GM19438 (cell line): ENCODE results near the gene VAV1.
"Not testable (repeated sequence)": the region's sequence is repeated elsewhere in the genome, so short reads cannot be mapped to it uniquely, and the experiment has no call there.

ENCODE experiments used
- ATAC-seq: cut with Tn5 transposase; IDR thresholded peaks from one replicate; pipeline ENCODE4 v1.9.1; 2021; ENCODE audit warnings: low read depth; ENCODE audit not compliant: unreplicated experiment

VAV1 gene

GRCh38 chr19:6838062-6838655 is 65.7 kb downstream of the VAV1 start:
- ATAC-seq, result no peak

DNA sequence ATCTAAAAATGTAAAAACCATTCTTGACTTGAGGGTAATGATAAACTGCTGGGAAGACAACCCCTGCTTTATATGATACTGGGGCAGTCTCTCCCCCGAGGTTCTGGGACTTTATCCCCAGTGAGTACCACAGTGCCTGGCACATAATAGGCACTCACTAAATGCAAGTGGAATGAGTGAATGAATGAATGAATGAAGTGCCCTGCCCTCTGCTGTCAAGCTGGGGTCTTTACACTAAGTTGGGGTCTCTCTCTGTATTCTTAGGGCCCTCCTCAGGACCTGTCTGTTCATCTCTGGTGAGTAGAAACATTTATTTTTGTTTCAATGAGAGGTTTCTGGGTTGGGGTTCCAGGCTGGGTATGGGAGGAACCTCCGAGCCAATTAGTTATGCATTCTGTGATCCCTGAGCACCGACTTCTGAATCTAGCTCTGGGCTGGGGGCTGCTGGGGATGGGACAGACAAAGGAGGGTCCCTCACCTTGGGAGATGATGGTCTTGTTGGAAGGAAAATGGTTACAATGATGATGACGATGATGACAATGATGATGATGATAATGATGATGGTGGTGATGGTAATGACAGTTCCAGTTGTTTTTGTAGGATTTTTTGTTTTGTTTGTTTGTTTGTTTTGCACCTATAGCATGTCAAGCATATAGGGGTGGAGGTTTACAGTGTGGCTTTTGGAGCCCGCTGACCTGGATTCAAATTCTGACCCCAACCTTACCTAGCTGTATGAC is 70.5 kb downstream of the VAV1 start:
- ATAC-seq, result no peak

GRCh38 chr19:6847828-6848200 is 75.3 kb downstream of the VAV1 start:
- ATAC-seq, result no peak

DNA sequence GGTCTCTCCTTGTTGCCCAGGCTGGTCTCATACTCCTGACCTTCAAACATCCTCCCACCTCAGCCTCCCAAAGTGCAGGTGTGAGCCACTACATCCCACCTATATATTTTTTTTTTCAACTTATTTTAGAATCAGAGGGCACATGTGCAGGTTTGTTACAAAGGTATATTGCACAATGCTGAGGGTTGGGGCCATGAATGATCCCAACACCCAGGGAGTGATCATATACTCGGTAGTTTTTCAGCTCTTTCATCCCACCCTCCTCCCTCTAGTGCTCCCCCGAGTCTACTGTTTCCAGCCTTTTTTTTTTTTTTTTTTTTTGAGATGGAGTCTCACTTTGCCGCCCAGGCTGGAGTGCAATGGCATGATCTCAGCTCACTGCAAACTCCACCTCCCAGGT is 76.5 kb downstream of the VAV1 start:
- ATAC-seq, result no peak

DNA sequence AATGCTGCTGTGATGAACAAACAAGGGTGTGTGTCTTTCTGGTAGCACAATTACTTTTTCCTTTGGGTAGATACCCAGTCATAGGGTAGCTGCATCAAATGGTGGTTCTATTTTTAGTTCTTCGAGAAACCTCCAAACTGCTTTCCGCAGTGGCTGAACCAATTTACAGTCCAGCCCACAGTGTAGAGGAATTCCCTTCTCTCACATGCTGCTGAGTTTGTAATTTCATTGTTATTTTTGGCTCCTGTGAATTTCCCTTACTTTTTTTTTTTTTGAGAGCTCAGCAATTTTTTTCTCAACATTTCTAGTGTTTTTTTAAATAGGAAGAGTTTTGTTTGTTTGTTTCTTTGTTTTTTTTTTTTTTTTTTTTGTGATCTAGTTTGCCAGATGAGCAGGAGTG is 77.4 kb downstream of the VAV1 start:
- no peak for ATAC-seq

GRCh38 chr19:6851359-6851758 is 78.9 kb downstream of the VAV1 start:
- ATAC-seq, result no peak

DNA sequence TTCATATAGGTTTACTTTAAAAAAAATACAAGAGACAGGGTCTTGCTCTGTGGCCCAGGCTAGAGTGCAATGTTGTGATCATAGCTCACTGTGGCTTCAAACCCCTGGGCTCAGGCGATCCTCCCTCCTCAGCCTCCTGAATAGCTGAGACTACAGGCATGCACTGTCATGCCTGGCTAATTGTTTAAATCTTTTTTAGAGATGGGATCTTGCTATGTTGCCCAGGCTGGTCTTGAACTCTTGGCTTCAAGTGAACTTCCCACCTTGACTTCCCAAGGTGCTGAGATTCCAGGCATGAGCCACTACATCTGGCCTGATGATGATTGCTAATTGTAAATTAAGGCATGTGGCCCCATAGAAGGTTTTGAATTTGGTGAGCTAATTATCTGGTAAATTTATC is 79.5 kb downstream of the VAV1 start:
- no peak for ATAC-seq

- ATAC-seq, result no peak
These were observed 81.4 kb downstream of the VAV1 start for GRCh38 chr19:6853868-6854267.

DNA sequence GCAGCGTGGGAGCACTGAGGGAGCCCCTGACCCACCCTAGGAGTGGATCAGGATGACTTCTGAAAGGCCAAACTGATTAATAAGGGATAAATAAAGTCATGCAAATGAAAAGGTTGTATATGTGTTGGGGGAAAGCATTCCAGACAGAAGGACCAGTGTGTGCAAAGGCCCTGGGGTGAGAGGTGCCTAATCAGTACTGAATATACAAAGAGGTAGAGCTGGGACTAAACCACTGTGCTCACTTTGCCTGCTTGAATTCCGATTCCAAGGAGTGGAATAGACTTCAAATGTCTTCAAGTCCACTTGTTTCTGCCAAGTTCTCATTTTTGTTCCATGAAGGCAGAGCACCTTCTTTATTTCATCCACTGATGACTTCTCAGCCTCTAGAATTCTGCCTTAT is 82.2 kb downstream of the VAV1 start:
- ATAC-seq, result no peak

DNA sequence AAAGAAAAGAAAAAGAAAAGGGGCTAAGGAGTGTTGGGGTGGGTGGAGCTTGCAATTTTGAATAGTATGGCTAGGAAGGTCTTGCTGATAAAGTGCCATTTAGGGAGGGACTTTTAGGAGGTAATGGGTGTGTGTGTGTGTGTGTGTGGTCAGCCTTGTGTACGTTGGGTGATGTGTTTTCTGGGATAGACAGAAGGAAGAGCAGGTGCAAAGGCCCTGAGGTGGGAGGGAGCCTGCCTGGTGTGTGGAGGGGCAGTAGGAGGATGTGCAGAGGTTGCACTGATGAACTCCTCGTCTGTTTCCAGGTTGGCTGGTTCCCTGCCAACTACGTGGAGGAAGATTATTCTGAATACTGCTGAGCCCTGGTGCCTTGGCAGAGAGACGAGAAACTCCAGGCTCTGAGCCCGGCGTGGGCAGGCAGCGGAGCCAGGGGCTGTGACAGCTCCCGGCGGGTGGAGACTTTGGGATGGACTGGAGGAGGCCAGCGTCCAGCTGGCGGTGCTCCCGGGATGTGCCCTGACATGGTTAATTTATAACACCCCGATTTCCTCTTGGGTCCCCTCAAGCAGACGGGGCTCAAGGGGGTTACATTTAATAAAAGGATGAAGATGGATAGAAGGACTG is 84.4 kb downstream of the VAV1 start:
- ATAC-seq, result no peak

DNA sequence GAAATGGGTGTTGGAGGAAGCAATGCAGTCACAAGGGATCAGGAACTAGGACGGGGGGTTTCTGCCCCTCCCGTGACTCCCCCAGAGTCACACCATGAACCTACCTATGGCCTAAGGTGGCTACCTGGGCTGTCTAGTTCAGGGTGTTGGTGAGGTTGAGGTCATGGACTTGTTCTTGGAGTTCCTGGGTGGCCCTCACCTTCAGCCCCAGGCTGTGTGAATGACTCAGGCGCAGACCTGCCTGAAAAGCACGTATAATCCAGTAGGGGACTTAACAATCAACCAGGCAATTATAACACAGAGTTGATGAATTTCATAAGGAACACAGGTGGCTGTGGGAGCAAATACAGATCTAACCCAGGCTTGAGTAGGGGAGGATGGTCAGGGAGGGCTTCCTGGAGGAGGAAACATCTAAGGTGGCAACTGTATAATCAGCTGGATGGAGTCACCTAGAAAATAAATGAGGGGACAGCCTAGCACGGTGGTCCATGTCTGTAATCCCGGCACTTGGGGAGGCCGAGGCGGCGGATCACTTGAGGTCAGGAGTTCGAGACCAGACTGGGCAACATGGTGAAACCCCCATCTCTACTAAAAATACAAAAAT is 89.3 kb downstream of the VAV1 start:
- no peak for ATAC-seq

DNA sequence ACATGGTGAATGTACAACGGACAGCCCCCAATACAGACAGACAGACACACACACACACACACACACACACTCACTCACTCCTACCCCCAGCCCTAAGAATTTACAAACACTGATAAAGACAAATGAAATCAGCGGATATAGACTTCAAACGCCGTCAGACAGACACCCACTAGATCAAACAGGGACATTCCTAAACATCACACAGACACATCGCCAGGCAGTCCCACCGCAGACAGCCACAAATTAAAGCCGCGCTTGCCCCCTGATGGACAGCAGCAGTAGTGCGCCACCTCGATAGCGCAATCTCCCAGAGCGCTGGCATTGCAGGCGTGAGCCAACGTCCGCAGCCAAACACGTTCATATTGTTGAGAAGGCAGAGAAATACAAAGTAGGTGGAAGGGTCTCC is 90.2 kb downstream of the VAV1 start:
- peak; percentile 54 for ATAC-seq

DNA sequence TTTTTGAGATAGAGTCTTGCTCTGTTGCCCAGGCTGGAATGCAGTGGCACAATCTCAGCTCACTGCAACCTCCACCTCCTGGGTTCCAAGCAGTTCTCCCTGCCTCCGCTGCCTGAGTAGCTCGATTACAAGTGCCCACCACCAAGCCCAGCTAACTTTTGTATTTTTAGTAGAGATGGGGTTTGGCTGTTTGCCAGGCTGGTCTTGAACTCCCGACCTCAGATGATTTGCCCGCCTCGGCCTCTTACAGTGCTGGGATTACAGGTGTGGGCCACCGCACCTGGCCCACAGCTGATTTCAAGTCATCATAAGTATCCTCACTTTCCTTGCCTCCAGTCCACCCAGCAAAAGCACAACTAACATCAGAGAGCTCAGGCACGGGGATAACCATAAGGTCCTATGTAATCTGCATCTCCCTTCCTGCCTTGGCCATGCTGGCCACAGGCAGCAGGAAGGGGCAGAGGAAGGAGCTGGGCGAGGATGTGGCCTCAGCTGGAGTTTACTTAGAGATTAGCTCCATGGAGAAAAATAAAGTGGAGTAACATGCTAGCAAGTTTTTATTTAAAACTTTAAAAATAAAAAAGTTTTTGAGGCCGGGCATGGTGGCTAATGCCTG is 91.9 kb downstream of the VAV1 start:
- ATAC-seq, result no peak

- ATAC-seq, result no peak
These were observed 93.3 kb downstream of the VAV1 start for GRCh38 chr19:6865849-6866248.

- no peak for ATAC-seq
These were observed 94.2 kb downstream of the VAV1 start for GRCh38 chr19:6866741-6867151.

GRCh38 chr19:6868351-6868750 is 95.8 kb downstream of the VAV1 start:
- ATAC-seq, result no peak

- ATAC-seq, result not testable (repeated sequence)
These were observed 96.8 kb downstream of the VAV1 start for GRCh38 chr19:6869151-6869882.

- no peak for ATAC-seq
These were observed 101.4 kb downstream of the VAV1 start for GRCh38 chr19:6873708-6874431.

DNA sequence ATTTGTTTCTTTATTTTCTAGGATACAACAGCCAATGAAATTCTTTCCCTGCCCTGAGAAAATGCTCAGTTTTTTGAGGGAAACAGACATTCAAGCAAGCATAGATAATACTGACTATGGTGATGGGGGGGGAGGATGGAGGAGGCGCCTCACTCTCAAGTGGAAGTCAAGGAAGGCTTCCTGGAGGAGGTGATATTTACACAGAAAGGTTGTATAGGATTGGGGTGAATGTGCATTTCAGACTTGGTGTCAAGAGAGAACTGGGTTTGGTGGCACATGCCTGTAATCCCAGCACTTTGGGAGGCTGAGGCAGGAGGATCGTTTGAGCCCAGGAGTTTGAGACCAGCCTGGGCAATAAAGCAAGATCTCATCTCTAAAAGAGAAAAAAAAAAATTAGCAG is 102.7 kb downstream of the VAV1 start:
- no peak for ATAC-seq

DNA sequence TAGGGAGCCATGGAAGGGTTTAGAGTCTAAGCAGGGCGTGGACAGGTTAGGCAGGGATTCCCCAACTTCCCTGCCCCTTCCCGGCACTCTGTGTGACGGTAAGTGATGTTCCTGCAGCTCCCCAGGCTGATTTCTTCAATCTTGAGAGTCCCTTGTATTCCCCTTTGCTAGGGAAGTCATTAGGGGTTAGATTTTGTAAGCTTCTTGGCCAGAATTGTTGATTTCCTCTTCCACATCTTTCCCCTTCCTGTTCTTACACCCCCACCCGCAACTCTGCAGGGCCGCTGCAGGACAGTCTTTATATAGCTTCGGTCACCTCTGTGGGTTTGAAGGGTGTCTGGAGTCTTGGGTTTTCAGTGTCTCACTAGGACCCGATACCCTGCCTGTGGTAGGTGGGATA is 104.2 kb downstream of the VAV1 start:
- ATAC-seq, result no peak
